ACHN (cell line): Measurements from ENCODE around the gene DHRSX.
"Not testable (repeated sequence)": the region's sequence is repeated elsewhere in the genome, so short reads cannot be mapped to it uniquely, and the experiment has no call there.

Source experiments
- DNase-seq: peaks from one replicate; pipeline ENCODE4 v3.0.0-alpha.2; 2015
- in situ Hi-C: cut with HindIII; loops from 2 replicates; pipeline ENCODE4 v1.10.0; 2017; ENCODE audit warnings: low sequenced_read_pairs, low pct_ligation_motif_present, low pct_unique_long_range_greater_than_20kb

The DHRSX gene

DNA sequence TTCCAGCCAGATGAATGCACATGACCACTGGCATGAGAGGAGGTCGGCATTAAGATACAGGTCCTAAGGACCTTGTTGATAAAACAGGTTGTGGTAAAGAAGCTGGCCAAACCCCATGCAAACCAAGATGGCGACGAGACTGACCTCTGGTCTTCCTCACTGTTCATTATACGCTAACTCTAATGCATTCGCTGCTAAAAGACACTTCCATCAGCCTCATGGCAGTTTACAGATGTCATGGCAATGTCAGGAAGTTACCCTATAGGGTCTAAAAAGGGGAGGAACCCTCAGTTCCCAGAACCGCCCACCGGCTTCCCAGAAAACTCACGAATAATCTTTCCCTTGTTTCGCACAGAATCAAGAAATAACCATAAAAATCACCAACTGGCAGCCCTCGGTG is 182.4 kb downstream of the DHRSX start:
- in situ Hi-C loops, result no loop called here
- DNase-seq, result no peak

DNA sequence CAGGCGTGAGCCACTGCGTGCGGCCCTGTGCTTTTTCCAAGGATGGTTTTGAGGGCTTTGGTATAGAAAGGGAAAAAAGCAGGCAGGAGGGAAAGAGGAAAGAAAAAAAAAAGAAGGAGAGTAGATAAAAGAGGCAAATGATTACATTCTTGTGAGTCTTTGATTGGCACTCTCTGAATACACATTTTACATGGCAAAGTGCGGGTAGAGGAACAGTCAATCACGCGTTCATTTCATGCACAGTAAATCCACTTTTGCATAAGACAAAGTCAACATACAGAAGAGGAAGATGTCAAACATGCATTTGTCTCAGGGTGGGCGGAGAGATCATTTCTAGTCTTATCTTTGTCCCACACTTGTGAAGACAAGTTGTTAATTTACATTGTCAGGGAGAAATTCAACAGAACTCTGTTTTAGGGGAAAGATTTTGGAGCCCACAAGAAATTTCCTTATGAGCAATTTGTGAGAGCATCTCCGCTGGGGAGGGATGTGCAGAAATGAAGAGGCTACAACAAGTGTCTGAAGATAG is 183.2 kb downstream of the DHRSX start:
- no peak for DNase-seq
- in situ Hi-C loops, result no loop called here

DNA sequence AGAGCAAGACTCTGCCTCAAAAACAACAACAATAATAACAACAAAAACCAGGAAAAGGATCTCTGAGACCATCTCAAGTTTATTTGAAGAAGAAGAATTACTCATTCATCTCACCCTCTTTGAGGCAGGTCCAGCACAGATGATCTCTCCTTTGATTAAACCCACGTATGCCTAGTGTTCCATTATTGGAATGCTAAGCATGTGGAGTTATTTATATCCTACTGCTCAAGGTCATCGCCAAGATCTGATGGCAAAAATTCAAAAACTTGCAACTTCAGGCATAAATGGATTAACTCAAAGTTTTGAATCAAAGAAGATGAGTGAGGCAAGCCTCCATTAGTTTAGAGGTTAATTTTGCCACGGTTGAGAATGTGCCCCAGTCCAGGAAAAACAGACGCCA is 184.2 kb downstream of the DHRSX start:
- no peak for DNase-seq
- in situ Hi-C loops, result no loop called here

DNA sequence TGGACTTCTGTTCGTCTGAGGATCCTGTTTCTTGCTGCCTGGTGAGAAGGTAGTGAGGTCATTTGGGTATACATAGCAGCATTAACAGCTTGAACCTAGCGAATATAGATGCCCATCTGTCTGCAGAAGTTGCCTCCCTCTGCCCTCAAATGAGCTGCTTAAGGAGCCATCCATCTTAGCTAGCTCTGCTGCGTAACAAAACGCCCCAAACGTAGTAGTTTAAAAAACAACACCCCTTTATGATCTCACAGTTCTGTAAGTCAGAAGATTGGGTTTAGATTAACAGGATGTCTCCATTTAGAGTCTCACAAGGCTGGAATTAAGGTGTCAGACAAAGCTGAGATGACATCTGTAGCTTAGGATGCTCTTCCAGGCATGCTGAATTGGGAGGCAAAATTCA is 185.3 kb downstream of the DHRSX start:
- DNase-seq, result no peak
- in situ Hi-C loops, result no loop called here

DNA sequence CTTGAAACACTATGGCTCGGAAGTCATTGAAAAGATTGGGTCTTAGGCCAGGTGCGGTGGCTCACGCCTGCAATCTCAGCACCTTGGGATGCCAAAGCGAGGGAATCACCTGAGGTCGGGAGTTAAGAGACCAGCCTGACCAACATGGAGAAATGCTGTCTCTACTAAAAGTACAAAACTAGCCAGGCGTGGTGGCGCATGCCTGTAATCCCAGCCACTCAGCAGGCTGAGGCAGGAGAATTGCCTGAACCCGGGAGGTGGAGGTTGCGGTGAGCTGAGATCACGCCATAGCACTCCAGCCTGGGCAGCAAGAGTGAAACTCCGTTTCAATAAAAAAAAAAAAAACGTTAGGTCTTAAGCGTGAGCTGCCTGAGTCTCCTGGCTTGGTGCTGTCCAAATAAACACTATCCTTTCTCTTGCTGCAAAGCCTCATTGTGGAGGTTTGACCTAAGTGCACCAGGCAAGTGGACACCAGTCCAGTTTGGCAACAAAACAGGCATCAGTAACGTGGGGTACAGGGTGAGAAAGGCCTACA is 185.9 kb downstream of the DHRSX start:
- in situ Hi-C loops, result no loop called here
- no peak for DNase-seq

DNA sequence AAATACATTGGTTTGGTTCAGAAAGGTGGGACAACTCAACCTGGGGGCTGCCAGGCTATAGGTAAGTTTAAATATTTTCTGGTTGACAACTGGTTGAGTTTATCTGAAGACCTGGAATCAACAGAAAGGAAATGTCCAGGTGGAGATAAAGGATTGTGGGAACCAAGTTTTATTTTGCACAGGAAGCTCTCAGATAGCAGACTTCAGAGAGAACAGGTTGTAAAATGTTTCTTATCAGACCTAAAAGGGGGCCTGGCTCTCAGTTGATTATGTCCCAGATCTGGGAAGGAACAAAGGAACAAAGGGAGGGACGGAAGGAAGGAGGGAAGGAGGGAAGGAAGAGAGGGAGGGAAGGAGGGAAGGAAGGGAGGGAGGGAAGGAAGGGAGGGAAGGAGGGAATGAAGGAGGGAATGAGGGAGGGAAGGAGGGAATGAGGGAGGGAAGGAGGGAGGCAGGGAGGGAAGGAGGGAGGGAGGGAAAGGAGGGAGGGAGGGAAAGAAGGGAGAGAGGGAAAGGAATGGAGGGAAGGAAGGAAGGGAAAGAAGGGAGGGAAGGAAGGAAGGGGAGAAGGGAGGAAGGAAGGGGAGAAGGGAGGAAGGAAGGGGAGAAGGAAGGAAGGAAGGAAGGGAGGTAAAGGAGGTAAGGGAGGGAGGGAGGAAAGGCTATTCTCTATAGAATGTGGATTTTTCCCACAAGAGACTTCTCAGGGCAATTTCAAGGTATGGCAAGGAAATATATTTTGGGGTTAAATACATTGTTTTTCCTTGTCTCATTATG is 186.7 kb downstream of the DHRSX start:
- in situ Hi-C loops, result no loop called here
- DNase-seq, result no peak

DNA sequence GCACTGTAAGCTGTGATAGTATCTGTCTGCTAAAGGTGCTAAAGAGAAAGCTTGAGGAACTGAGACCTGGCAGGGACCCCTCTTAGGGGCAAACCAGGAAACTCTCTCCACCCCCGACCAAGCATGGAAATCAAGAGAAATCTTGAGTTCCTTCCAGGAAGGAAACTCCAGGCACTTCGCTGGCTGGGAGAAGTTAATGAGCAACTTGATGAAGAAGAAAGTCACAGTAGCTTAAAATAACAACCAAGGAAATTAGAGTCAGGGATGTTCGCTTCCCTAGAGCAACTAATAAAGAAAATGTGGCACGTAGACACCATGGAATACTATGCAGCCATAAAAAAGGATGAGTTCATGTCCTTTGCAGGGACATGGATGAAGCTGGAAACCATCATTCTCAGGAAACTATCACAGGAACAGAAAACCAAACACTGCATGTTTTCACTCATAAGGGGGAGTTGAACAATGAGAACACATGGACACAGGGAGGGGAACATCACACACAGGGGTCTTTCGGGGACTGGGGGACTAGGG is 188.7 kb downstream of the DHRSX start:
- DNase-seq, in situ Hi-C loops: not testable (repeated sequence)

DNA sequence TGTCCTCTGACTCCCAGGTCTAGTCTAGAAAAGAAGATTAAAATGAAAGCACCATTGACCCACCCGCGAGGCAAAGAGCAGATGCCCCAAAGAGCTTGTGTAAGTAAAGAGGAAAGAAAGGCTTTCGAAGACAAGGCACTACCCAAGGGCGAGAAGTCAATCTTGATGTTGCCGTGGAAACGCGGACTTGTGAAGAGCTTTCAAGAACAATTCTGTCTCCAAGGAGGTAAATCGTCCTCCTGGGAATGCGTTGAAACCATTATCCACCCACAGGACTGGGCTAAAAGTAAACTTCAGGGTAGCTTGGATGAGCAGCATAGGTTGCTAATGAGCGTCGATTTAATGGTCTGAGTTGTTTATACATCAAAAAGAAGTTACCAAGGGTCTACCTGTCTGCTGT is 189.3 kb downstream of the DHRSX start:
- in situ Hi-C loops, result no loop called here
- no peak for DNase-seq

DNA sequence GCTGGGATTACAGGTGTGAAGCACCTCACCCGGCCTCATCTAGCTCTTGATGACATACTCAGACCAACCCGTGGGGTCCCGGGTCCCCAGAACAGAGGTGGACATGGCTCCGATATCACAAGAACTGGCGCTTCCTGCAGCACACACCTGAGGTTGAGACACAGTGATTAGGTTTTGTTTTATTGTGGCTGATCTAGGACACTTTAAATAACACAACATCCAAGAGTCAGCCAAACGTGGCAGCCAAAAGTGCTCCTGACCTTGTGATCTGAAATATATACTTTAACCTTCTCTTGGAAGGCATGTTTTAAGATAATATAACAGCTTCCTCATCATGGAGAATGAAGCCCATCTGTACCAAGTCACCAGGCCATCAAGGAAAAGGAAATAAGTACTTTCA is 198.9 kb downstream of the DHRSX start:
- in situ Hi-C loops, result no loop called here
- no peak for DNase-seq

DNA sequence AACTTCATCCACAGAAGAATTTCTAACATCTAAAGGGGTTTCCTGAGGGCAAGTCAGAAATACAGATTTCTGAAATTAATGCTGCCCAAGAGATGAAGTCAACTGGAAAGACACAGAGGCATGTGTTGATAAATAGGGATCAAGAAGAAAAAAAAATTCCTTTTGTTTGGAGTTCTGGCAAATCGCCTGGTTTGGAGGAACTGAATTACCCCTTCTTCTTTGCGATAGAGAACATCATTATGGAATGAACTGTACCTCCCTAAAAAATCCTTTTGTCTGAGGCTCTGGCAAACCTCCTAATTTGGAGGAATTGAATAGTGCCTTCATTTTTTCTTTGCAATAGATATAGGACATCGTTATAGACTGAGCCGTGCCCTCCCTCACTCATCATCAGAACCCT is 200.9 kb downstream of the DHRSX start:
- in situ Hi-C loops, result no loop called here
- no peak for DNase-seq

DNA sequence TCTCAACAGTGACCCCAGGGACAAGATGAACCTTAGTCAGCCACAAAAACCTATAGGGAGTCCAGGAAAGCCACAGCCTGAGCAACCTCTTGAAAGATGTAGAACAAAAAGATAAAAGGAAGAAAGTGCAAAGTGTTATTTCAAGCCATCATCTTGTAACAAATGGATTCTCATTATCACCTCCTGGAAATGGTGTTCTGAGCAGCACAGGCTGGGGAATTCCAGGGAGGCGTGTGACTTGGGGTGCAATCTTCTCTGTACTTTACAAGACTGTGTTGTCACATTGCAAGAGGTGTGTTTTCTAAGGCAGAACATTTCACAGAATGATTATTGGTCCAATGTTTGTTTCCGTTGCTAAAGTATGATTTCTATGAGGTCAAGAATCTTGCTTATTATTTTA is 214.0 kb downstream of the DHRSX start:
- no peak for DNase-seq
- in situ Hi-C loops, result no loop called here

DNA sequence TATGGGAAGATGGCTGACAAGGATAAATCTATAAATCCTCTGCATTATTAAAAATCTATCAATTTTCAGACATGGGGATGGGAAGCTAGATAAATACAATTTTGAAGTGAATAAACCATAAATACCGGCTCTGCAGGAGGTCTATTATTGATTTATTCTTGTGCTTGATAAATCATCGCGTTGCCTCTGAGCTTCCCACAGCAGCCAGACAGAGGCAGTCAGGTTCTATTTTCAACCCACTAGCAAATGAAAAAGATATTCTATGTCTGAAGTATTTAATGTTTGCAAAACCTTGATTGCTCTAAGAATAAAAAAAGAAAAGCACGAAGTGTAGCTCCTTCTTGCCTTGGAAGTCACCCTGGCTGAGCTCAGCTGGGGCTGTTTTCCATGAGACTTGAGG is 216.2 kb downstream of the DHRSX start:
- no peak for DNase-seq
- in situ Hi-C loops, result no loop called here

DNA sequence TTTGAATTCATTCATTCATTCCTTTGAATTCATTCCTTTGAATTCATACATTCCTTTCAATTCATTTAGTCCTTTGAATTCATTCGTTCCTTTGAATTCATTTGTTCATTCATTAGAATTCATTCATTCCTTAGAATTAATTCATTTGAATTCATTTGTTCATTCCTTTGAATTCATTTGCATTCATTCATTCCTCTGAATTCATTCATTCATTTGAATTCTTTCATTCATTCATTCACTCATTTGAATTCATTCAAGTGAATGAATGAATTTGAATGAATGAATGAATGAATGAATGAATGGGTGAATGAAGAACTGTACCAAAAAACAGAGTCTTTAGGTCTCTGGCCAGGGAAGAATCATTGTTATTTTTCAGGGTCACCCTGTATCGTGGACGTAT is 216.6 kb downstream of the DHRSX start:
- in situ Hi-C loops, result no loop called here
- DNase-seq, result no peak

DNA sequence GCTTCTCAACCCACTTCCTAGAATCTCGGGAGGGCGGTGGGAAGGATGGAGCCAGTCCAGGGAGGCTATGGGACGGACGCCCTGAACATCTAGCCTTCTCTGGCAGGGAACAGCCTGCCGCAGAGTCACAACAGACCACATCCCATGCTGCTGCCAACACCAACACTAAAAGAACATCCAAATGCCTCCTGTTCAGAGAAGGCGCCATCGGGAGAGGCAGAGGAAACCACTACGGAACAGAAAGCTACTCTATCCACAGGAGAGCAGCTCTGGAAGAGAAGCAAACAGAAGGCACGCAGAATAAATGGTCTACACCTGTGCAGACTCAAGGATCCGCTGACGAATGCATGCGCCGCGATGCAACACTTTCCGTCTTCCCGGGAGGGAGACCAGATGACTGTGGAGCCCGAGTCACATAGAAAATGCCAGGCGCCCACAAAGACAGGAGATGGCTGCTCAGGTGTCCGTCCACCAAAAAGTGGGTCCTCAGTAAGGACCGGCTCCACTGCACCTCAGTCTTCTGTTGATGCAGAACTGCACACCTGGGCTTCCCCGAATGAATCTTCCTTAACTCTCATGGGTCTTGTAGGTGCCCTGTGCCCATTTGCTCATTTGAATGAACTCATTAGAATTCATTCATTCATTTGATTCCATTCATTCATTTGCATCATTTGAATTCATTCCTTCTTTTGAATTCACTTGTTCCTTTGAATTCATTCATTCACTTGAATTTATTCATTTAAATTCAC is 217.5 kb downstream of the DHRSX start:
- DNase-seq, result no peak
- in situ Hi-C loops, result no loop called here

DNA sequence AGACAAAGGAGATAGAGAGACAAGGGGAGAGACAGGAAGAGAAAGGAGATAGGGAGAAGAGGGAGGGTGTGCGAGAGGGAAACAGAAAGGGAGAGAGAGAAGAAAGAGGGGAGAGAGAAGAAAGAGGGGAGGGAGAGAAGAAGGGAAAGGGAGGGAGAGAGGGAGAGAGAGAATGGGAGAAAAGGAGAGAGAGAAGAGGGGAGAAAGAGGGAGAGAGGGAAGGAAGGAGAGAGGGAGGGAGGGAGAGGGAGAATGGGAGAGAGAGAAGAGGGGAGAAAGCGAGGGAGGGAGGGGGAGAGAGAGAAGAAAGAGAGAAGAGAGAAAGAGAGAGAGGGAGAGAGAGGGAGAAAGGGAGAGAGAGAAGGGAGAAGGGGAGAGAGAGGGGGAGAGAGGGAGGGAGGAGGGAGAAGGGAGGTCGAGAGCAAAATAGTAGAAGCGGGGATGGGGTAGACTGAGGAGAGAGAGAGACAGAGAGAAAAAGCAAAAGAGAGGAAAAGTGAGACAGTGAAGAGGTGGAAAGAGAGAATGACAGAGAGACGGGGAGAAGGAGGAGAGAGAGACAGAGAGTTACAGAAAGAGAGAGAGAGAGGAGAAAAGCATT is 218.2 kb downstream of the DHRSX start:
- DNase-seq, result no peak
- in situ Hi-C loops, result no loop called here

DNA sequence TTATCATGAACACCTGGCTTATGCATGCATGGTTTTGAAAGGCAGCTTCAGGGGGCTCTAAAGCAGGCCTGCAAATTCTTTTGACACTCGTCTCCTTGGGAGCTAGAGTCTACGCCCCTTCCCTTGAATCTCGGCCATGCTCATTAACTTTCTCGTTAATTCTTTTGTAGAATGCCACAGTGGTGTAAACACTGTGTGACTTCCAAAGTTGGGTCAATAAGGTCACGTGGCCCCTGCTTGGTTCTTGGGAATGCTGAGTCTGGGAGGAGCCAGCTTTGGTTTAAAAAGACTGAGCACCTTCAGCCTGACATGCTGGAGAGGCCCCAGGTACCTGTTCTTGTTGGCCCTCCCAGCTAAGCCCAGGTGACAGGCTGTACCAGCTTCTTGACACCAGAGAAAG is 228.4 kb downstream of the DHRSX start:
- in situ Hi-C loops, result no loop called here
- DNase-seq, result no peak

DNA sequence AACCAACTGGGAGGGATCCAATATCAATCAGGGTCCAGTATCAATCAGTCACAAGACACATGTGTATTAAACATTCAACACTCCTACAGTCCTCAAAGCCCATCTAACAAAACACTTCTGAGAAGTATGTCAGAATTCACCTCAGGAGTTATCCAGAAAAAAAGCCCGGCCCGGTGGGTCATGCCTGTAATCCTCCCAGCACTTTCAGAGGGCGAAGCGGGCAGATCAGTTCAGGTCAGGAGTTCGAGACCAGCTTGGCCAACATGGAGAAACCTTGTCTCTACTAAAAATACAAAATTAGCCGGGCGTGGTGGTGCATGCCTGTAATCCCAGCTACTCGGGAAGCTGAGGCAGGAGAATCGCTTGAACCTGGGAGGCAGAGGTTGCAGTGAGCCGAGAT is 229.2 kb downstream of the DHRSX start:
- in situ Hi-C loops, DNase-seq: not testable (repeated sequence)

DNA sequence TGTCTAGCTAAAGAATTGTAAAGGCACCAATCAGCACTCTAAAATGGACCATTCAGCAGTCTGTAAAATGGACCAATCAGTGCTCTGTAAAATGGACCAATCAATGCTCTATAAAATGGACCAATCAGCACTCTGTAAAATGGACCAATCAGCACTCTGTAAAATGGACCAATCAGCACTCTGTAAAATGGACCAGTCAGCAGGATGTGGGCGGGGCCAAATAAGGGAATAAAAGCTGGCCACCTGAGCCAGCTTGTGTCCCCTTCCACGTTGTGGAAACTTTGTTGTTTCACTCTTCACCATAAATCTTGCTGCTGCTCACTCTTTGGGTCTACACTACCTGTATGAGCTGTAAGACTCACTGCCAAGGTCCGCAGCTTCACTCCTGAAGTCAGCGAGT is 230.0 kb downstream of the DHRSX start:
- in situ Hi-C loops, DNase-seq: not testable (repeated sequence)

DNA sequence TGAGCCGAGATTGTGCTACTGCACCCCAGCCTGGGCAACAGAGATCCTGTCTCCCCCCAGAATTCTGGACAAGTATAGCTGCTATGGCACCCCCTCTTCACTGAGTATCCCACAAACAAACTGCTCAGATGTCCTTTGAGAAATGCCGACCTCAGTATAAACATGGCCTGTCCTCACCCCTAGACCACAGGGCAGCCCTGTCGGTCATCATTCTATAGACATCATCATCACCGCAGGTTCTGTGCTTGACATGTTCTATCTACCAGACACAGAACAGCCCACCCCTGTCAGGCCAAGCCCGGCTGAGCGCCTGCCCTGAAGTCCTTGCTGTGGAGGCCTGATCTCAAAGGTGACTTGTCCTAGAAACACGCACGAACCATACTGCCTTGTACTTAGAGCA is 232.9 kb downstream of the DHRSX start:
- DNase-seq, result no peak
- in situ Hi-C loops, result no loop called here
